PC-3 (cell line): Measurements from ENCODE around the gene SART3. TPM values are rescaled to one million over a fixed set of nuclear protein-coding genes. Genes with fewer than 3 reads are reported as not detected.

ENCODE experiments used
- ATAC-seq: fragments of 200-7000 bp; cut with Tn5 transposase; 2 replicates; pipeline ENCODE4 v1.9.1; 2020; ENCODE audit warnings: mild to moderate bottlenecking, moderate library complexity
- BruUV-seq: library from RNA; stranded (reverse); fragments of 400-500 nt; replicated peaks from 2 replicates; lab custom pipeline; 2021; lab: Mats Ljungman, UMichigan
- CTCF ChIA-PET: fragments of 300-600 bp; sonication (Branson Sonifier 250); formaldehyde crosslinking; loops from one replicate; lab custom pipeline; 2022; ENCODE audit warnings: antibody characterized with exemption; lab: Charles Lee
- POLR2A ChIA-PET: fragments of 300-600 bp; sonication (Branson Sonifier 250); formaldehyde crosslinking; loops from one replicate; lab custom pipeline; 2022; ENCODE audit warnings: antibody characterized with exemption; ENCODE audit not compliant: unreplicated experiment; lab: Charles Lee
- DNase-seq: peaks from one replicate; pipeline ENCODE4 v3.0.0-alpha.2; 2015
- H2AFZ ChIP-seq: fragments of 300-600 bp; sonication (generic); 2 replicates; pipeline ENCODE4 v1.6.0; 2016; ENCODE audit warnings: antibody characterized with exemption, low read length
- H3F3A ChIP-seq: fragments of 300-600 bp; sonication (generic); one replicate; pipeline ENCODE4 v1.6.0; 2017; ENCODE audit warnings: antibody characterized with exemption, low read length, control low read depth, mild to moderate bottlenecking; ENCODE audit not compliant: unreplicated experiment
- H3K27ac ChIP-seq: fragments of 300-600 bp; sonication (generic); 2 replicates; pipeline ENCODE4 v1.5.1; 2016; ENCODE audit warnings: mild to moderate bottlenecking, low read length
- H3K27me3 ChIP-seq: fragments of 300-600 bp; sonication (generic); 2 replicates; pipeline ENCODE4 v1.6.1; 2016; ENCODE audit warnings: low read length, mixed read lengths
- H3K36me3 ChIP-seq: fragments of 300-600 bp; sonication (generic); 2 replicates; pipeline ENCODE4 v1.6.1; 2016; ENCODE audit warnings: low read depth, mixed run types, low read length, mixed read lengths
- H3K4me1 ChIP-seq: fragments of 300-600 bp; sonication (generic); 2 replicates; pipeline ENCODE4 v1.5.1; 2016; ENCODE audit warnings: low read length; ENCODE audit not compliant: insufficient read depth
- H3K4me2 ChIP-seq: fragments of 300-600 bp; sonication (generic); 2 replicates; pipeline ENCODE4 v1.6.0; 2016; ENCODE audit warnings: low read length
- H3K4me3 ChIP-seq: fragments of 300-600 bp; sonication (generic); 2 replicates; pipeline ENCODE4 v1.5.1; 2016; ENCODE audit warnings: mild to moderate bottlenecking, low read length, mixed read lengths
- H3K79me2 ChIP-seq: fragments of 300-600 bp; sonication (generic); 2 replicates; pipeline ENCODE4 v1.6.1; 2017; ENCODE audit warnings: low read length, mixed read lengths
- H3K9ac ChIP-seq: fragments of 300-600 bp; sonication (generic); 2 replicates; pipeline ENCODE4 v1.6.0; 2016; ENCODE audit warnings: mild to moderate bottlenecking, low read length
- H3K9me2 ChIP-seq: fragments of 300-600 bp; sonication (generic); replicated peaks from 2 replicates; pipeline ENCODE4 v1.6.1; 2016; ENCODE audit warnings: mixed run types, low read length, mixed read lengths
- H3K9me3 ChIP-seq: fragments of 300-600 bp; sonication (generic); 2 replicates; pipeline ENCODE4 v1.6.1; 2016; ENCODE audit warnings: low read length, mixed read lengths
- H4K20me1 ChIP-seq: fragments of 300-600 bp; sonication (generic); 2 replicates; pipeline ENCODE4 v1.6.1; 2016; ENCODE audit warnings: low read length, mixed read lengths
- EZH2 ChIP-seq: fragments of 300-600 bp; sonication (generic); IDR thresholded peaks from one replicate; pipeline ENCODE4 v1.6.1; 2017; ENCODE audit warnings: antibody characterized with exemption, mild to moderate bottlenecking, low read length; ENCODE audit not compliant: unreplicated experiment
- EZH2phosphoT487 ChIP-seq: fragments of 300-600 bp; sonication (generic); IDR thresholded peaks from 2 replicates; pipeline ENCODE4 v1.6.1; 2018; ENCODE audit warnings: mild to moderate bottlenecking, antibody characterized with exemption, low read length, borderline replicate concordance
- intact Hi-C: fragments of 100-400 bp; cut with micrococcal nuclease; formaldehyde crosslinking; loops from 2 replicates; pipeline ENCODE4 v1.9.0; 2023
- total RNA-seq: library from RNA; depleted of rRNA; stranded (reverse); fragments of >200 nt; gene quantifications from 2 replicates; pipeline ENCODE4 v1.2.3, GENCODE V29; 2014
- TF ChIP-seq, protein P1 (sequence below): fragments of 300-600 bp; sonication (generic); conservative IDR thresholded peaks from 2 replicates; pipeline ENCODE4 v1.5.1; 2017; ENCODE audit warnings: antibody characterized with exemption, low read depth, mild to moderate bottlenecking, low read length

The SART3 gene
- total RNA-seq, 1 experiment from 2014 or later: 165 TPM

DNA sequence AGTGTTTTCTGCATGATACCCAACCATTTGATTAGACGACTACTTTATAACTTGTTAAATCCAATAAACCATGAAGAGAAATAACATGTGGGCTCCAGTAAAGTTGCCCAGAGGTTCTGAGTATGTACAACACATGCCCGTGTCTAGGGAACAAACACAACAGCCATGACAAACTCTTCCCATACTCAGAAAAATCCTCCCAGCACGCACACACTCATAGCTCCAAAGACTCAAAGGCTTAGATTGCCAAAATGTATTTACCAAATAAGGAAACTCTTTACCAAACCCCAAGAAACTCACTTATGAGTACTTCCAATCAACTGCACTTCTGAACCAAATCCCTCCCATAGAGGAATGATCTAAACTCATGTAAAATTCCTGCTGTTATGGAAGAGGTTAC lies 17.3 kb downstream of the SART3 start:
- no TSS peak for BruUV-seq
- ChIA-PET CTCF (no interaction called here), POLR2A (no interaction called here)
- Histone ChIP-seq H3K9me3 (no peaks in the 10 kb centered on the region), H2AFZ (no peak overlapping the region), H3K27me3 (no peaks in the 10 kb centered on the region), H3K4me2 (no peak overlapping the region), H3K27ac (no peak overlapping the region), H3K9me2 (no peaks in the 10 kb centered on the region), H3K79me2 (peaks cover 83% of the 10 kb centered on the region), H4K20me1 (peaks cover 25% of the 10 kb centered on the region), H3F3A (no peaks in the 10 kb centered on the region), H3K4me1 (no peaks in the 10 kb centered on the region), H3K9ac (no peak overlapping the region), H3K36me3 (peaks cover 84% of the 10 kb centered on the region), H3K4me3 (no peak overlapping the region)
- intact Hi-C loops: no loop called here
- no peak for ATAC-seq
- no peak for DNase-seq
- TF ChIP-seq EZH2phosphoT487: no peak
- TF ChIP-seq, protein P1, sequence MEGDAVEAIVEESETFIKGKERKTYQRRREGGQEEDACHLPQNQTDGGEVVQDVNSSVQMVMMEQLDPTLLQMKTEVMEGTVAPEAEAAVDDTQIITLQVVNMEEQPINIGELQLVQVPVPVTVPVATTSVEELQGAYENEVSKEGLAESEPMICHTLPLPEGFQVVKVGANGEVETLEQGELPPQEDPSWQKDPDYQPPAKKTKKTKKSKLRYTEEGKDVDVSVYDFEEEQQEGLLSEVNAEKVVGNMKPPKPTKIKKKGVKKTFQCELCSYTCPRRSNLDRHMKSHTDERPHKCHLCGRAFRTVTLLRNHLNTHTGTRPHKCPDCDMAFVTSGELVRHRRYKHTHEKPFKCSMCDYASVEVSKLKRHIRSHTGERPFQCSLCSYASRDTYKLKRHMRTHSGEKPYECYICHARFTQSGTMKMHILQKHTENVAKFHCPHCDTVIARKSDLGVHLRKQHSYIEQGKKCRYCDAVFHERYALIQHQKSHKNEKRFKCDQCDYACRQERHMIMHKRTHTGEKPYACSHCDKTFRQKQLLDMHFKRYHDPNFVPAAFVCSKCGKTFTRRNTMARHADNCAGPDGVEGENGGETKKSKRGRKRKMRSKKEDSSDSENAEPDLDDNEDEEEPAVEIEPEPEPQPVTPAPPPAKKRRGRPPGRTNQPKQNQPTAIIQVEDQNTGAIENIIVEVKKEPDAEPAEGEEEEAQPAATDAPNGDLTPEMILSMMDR: no peak

DNA sequence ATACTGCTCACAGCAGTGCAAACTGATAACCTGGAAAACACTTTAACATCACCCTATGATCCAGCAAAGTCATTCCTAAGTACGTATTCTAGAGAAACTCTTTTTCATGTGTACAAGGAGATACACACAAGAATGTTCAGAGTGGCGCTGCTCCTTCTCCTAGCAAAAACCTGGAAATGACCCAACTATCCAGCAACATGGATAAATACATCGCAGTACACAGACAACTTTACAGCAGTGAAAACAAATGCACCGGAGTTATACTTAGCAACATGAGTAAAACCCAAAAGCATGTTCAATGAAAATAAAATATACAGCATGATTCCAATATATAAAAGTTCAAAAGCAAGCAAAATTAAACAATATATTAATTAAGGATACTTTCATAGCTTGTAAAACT lies 18.7 kb downstream of the SART3 start:
- TF ChIP-seq EZH2 (no peak), EZH2phosphoT487 (no peak)
- BruUV-seq: no TSS peak
- ChIA-PET CTCF (no interaction called here), POLR2A (no interaction called here)
- Histone ChIP-seq H4K20me1 (peaks cover 24% of the 10 kb centered on the region), H3K9ac (no peak overlapping the region), H3K27ac (no peak overlapping the region), H3K36me3 (peaks cover 84% of the 10 kb centered on the region), H3K27me3 (no peaks in the 10 kb centered on the region), H3K4me2 (no peak overlapping the region), H3K79me2 (peaks cover 80% of the 10 kb centered on the region), H3K4me1 (no peaks in the 10 kb centered on the region), H3F3A (no peaks in the 10 kb centered on the region), H3K9me2 (no peaks in the 10 kb centered on the region), H2AFZ (no peak overlapping the region), H3K4me3 (no peak overlapping the region), H3K9me3 (no peaks in the 10 kb centered on the region)
- ATAC-seq (no peak), DNase-seq (no peak)
- intact Hi-C loops: no loop called here

DNA sequence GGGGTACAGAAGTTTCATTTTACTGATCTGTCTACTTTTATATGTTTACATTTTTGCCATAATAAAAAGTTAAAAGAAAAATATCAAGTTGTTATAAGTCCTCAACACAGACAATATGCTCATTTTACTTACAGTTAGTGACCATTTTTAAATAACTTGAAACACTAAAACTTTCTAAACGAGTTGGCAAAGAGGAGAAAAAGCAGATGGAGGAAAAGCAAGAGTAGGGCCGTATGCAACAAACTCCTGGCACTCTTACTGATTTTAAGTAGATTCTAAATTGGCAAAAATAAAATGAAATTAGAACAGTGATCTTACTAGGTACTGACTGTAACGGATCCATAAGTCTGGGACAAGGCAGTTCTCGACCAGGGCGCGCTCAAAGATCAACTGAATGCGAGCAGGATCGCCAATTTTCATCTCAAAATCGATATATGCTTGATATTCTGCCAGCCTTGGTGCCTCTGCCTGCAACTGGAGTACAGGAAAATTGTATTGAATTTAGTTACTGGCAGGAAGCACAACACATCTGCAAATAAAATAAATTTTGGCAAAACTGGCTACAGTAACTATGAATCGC lies 22.3 kb downstream of the SART3 start:
- H3K4me3 ChIP-seq: no peak overlapping the region
- H4K20me1 ChIP-seq: peaks cover 28% of the 10 kb centered on the region
- H3K4me1 ChIP-seq: no peaks in the 10 kb centered on the region
- CTCF ChIA-PET: no interaction called here
- no peaks in the 10 kb centered on the region for H3K9me2 ChIP-seq
- DNase-seq (no peak), ATAC-seq (no peak)
- H3K79me2 ChIP-seq: peaks cover 59% of the 10 kb centered on the region
- intact Hi-C loops: no loop called here
- no peaks in the 10 kb centered on the region for H3K9me3 ChIP-seq
- TF ChIP-seq, protein P1: no peak
- TF ChIP-seq EZH2: no peak
- no peak for TF ChIP-seq EZH2phosphoT487
- no peaks in the 10 kb centered on the region for H3F3A ChIP-seq
- H3K36me3 ChIP-seq: peaks cover 86% of the 10 kb centered on the region
- no peak overlapping the region for H2AFZ ChIP-seq
- POLR2A ChIA-PET: no interaction called here
- no peak overlapping the region for H3K4me2 ChIP-seq
- H3K27me3 ChIP-seq: no peaks in the 10 kb centered on the region
- no TSS peak for BruUV-seq
- no peak overlapping the region for H3K27ac ChIP-seq
- H3K9ac ChIP-seq: no peak overlapping the region
